H1 (cell line): ENCODE measurements around the gene DCUN1D2. TPM values are rescaled to one million over a fixed set of nuclear protein-coding genes. Genes with fewer than 3 reads are reported as not detected.

ENCODE experiments used
- CTCF ChIA-PET: fragments of 300-600 bp; sonication (Branson Sonifier 250); formaldehyde crosslinking; loops from one replicate; lab custom pipeline; 2021; ENCODE audit not compliant: partially characterized antibody; lab: Charles Lee
- POLR2A ChIA-PET: fragments of 300-600 bp; sonication (Branson Sonifier 250); formaldehyde crosslinking; loops from one replicate; lab custom pipeline; 2021; ENCODE audit warnings: inconsistent platforms; ENCODE audit not compliant: partially characterized antibody; lab: Charles Lee
- DNase-seq, 2 experiments: peaks; one replicate each; pipeline versions ENCODE4 v3.0.0 to v3.0.0-alpha.2; 2010 to 2022; ENCODE audit warnings: low spot score in 2 of 2, low read depth in 1 of 2, mixed read lengths in 1 of 2
- FAIRE-seq: peaks from 2 replicates; lab custom pipeline; 2011; peaks lifted over from hg19 to GRCh38; lab: Jason Lieb, UNC
- H2AFZ ChIP-seq: 2 replicates; pipeline ENCODE4 v1.8.1; 2012; ENCODE audit warnings: low read length, inconsistent platforms
- H2AK5ac ChIP-seq: 2 replicates; pipeline ENCODE4 v1.6.1; 2013; ENCODE audit warnings: low read depth, low read length
- H2BK120ac ChIP-seq: replicated peaks from 2 replicates; pipeline ENCODE3; 2013; ENCODE audit warnings: low read depth, low read length, inconsistent platforms
- H2BK12ac ChIP-seq: 2 replicates; pipeline ENCODE4 v1.6.1; 2013; ENCODE audit warnings: low read depth, low read length
- H2BK15ac ChIP-seq: 2 replicates; pipeline ENCODE4 v1.6.1; 2013; ENCODE audit warnings: low read length
- H2BK20ac ChIP-seq: 2 replicates; pipeline ENCODE4 v1.6.1; 2013; ENCODE audit warnings: low read length
- H2BK5ac ChIP-seq: 2 replicates; pipeline ENCODE4 v1.6.1; 2013; ENCODE audit warnings: low read depth, low read length
- H3K14ac ChIP-seq: 2 replicates; pipeline ENCODE4 v1.6.1; 2013; ENCODE audit warnings: inconsistent platforms; ENCODE audit not compliant: insufficient read length
- H3K18ac ChIP-seq: 2 replicates; pipeline ENCODE4 v1.6.1; 2013; ENCODE audit warnings: low read length; ENCODE audit errors: extremely low read depth
- H3K23ac ChIP-seq: 2 replicates; pipeline ENCODE4 v1.6.1; 2013; ENCODE audit warnings: inconsistent platforms; ENCODE audit not compliant: insufficient read length
- H3K23me2 ChIP-seq: 2 replicates; pipeline ENCODE4 v1.6.1; 2013; ENCODE audit warnings: low read depth, low read length
- H3K27ac ChIP-seq: 2 replicates; pipeline ENCODE4 v1.6.1; 2011; ENCODE audit warnings: low read depth, low read length, inconsistent platforms
- H3K27me3 ChIP-seq, 4 experiments: replicated peaks in 1 of 4; 1 replicate in 1 of 4; 2 replicates in 3 of 4; pipeline versions ENCODE4 v1.6.1 to v1.8.1; 2011 to 2013; ENCODE audit warnings: low read length in 3 of 4, mild to moderate bottlenecking in 3 of 4, inconsistent platforms in 2 of 4, mixed read lengths in 2 of 4, moderate library complexity in 1 of 4; ENCODE audit not compliant: control insufficient read depth in 3 of 4, insufficient read depth in 3 of 4; ENCODE audit errors: extremely low read depth in 1 of 4
- H3K36me3 ChIP-seq, 4 experiments: 2 replicates each; pipeline versions ENCODE4 v1.6.1 to v1.8.1; 2011 to 2013; ENCODE audit warnings: mild to moderate bottlenecking in 4 of 4, low read length in 3 of 4, moderate library complexity in 2 of 4, control low read depth in 1 of 4, inconsistent platforms in 1 of 4; ENCODE audit not compliant: insufficient read depth in 4 of 4, control insufficient read depth in 2 of 4
- H3K4ac ChIP-seq: replicated peaks from 2 replicates; pipeline ENCODE3; 2013; ENCODE audit warnings: low read length, low read depth, mixed read lengths, inconsistent platforms; ENCODE audit not compliant: insufficient read length
- H3K4me1 ChIP-seq, 4 experiments: replicated peaks in 1 of 4; 1 replicate in 1 of 4; 2 replicates in 3 of 4; pipeline versions ENCODE4 v1.6.1 to v1.8.1; 2011 to 2013; ENCODE audit warnings: low read length in 3 of 4, inconsistent platforms in 2 of 4, mixed read lengths in 1 of 4; ENCODE audit not compliant: insufficient read depth in 4 of 4, control insufficient read depth in 3 of 4
- H3K4me2 ChIP-seq, 2 experiments: 2 replicates each; pipeline versions ENCODE4 v1.6.1 to v1.8.1; 2011 to 2013; ENCODE audit warnings: low read depth in 2 of 2, low read length in 2 of 2, control low read depth in 1 of 2, inconsistent platforms in 1 of 2, mild to moderate bottlenecking in 1 of 2; ENCODE audit not compliant: insufficient read depth in 1 of 2
- H3K4me3 ChIP-seq, 4 experiments: fragments of 200-600, 300-600 bp in 1 of 4; sonication (generic), shearing (Covaris generic), sonication (Bioruptor Twin) in 1 of 4; 2 replicates each; pipeline versions ENCODE4 v1.5.1 to v1.8.1; 2011 to 2016; ENCODE audit warnings: low read length in 4 of 4, low read depth in 3 of 4, control low read depth in 2 of 4, inconsistent platforms in 2 of 4, mild to moderate bottlenecking in 2 of 4, mixed read lengths in 1 of 4, moderate library complexity in 1 of 4; ENCODE audit not compliant: insufficient read depth in 2 of 4; ENCODE audit errors: extremely low read depth in 1 of 4
- H3K56ac ChIP-seq: replicated peaks from 2 replicates; pipeline ENCODE3; 2013; ENCODE audit warnings: low read depth, mild to moderate bottlenecking, mixed read lengths, low read length, inconsistent platforms; ENCODE audit not compliant: insufficient read length
- H3K79me1 ChIP-seq: 2 replicates; pipeline ENCODE4 v1.6.1; 2013; ENCODE audit warnings: low read depth, low read length, control low read depth
- H3K79me2 ChIP-seq, 2 experiments: 2 replicates each; pipeline versions ENCODE4 v1.6.1 to v1.8.1; 2012 to 2013; ENCODE audit warnings: low read length in 2 of 2, mild to moderate bottlenecking in 2 of 2, inconsistent platforms in 1 of 2; ENCODE audit not compliant: insufficient read depth in 2 of 2, control insufficient read depth in 1 of 2
- H3K9ac ChIP-seq, 4 experiments: replicated peaks in 1 of 4; 1 replicate in 1 of 4; 2 replicates in 3 of 4; pipeline versions ENCODE4 v1.6.1 to v1.8.1; 2011 to 2013; ENCODE audit warnings: low read depth in 3 of 4, low read length in 3 of 4, control low read depth in 2 of 4, mild to moderate bottlenecking in 2 of 4, moderate library complexity in 2 of 4, inconsistent platforms in 1 of 4; ENCODE audit errors: extremely low read depth in 1 of 4
- H3K9me3 ChIP-seq, 2 experiments: 2 replicates each; pipeline versions ENCODE4 v1.6.1 to v1.8.1; 2012 to 2013; ENCODE audit warnings: mild to moderate bottlenecking in 2 of 2, moderate library complexity in 2 of 2, control low read depth in 1 of 2, inconsistent platforms in 1 of 2, low read depth in 1 of 2, low read length in 1 of 2, mixed read lengths in 1 of 2; ENCODE audit not compliant: insufficient read depth in 2 of 2
- H4K20me1 ChIP-seq, 2 experiments: replicated peaks in 1 of 2; 2 replicates each; pipeline versions ENCODE3 to v1.8.1; 2011 to 2013; ENCODE audit warnings: inconsistent platforms in 2 of 2, low read length in 2 of 2, mild to moderate bottlenecking in 1 of 2; ENCODE audit not compliant: insufficient read depth in 2 of 2, control insufficient read depth in 1 of 2
- H4K5ac ChIP-seq: 2 replicates; pipeline ENCODE4 v1.6.1; 2013; ENCODE audit warnings: low read length, low read depth, mixed read lengths, inconsistent platforms; ENCODE audit not compliant: insufficient read length
- H4K8ac ChIP-seq: 2 replicates; pipeline ENCODE4 v1.8.0; 2013; ENCODE audit warnings: mild to moderate bottlenecking, moderate library complexity, low read length, inconsistent platforms; ENCODE audit not compliant: insufficient read depth; ENCODE audit errors: extremely low read depth
- H4K91ac ChIP-seq: replicated peaks from 2 replicates; pipeline ENCODE3; 2013; ENCODE audit warnings: low read length, mixed read lengths, inconsistent platforms; ENCODE audit not compliant: insufficient read length
- CBX8 ChIP-seq: fragments of 300-800, 300-1000 bp; sonication (generic); IDR thresholded peaks from 2 replicates; pipeline ENCODE4 v1.7.1; 2016; ENCODE audit warnings: low read depth, low read length, borderline replicate concordance
- EZH2 ChIP-seq: fragments of 200-600 bp; sonication (generic); IDR thresholded peaks from 2 replicates; pipeline ENCODE4 v1.7.1; 2012; ENCODE audit warnings: low read depth, mild to moderate bottlenecking, moderate library complexity, low read length, inconsistent platforms; ENCODE audit not compliant: severe bottlenecking
- HDAC6 ChIP-seq: IDR thresholded peaks from one replicate; pipeline ENCODE4 v1.7.1; 2012; ENCODE audit warnings: low read depth, mild to moderate bottlenecking, inconsistent platforms, low read length, moderate library complexity
- SIN3A ChIP-seq, 2 experiments: IDR thresholded peaks in 1 of 2; conservative IDR thresholded peaks in 1 of 2; 2 replicates each; pipeline ENCODE4 v1.6.1; 2011 to 2012; ENCODE audit warnings: low read length in 2 of 2, improper control_type of control experiment in 1 of 2, low read depth in 1 of 2, mild to moderate bottlenecking in 1 of 2
- SRF ChIP-seq: IDR thresholded peaks from 2 replicates; pipeline ENCODE4 v1.6.1; 2011; ENCODE audit warnings: mild to moderate bottlenecking, low read depth, low read length, moderate library complexity
- WGBS, 2 experiments: shearing (Covaris generic) in 1 of 2; methylation state at CpG; one replicate each; pipeline versions ENCODE4 v1.1.6 to v1.1.7; 2013 to 2015; ENCODE audit warnings: low lambda C conversion rate in 2 of 2, mixed read lengths in 2 of 2, inconsistent platforms in 1 of 2, low coverage in 1 of 2, missing lambda C conversion rate in 1 of 2; ENCODE audit not compliant: insufficient replicate concordance in 2 of 2, insufficient coverage in 1 of 2, insufficient read length in 1 of 2; ENCODE audit errors: extremely low coverage in 1 of 2, missing lambda C conversion rate in 1 of 2; 5-methylcytosine and 5-hydroxymethylcytosine counted together
- polyA plus RNA-seq, 7 experiments: library from polyadenylated mRNA; depleted of rRNA in 3 of 7; stranded (reverse) in 5 of 7; unstranded in 2 of 7; fragments of >200 nt in 5 of 7; fragments of 200-250 nt in 2 of 7; gene quantifications; 1 replicate in 5 of 7; 2 replicates in 1 of 7; 4 replicates in 1 of 7; pipeline versions ENCODE4 v1.2.1 to v1.2.3, GENCODE V29; 2011 to 2013; ENCODE audit warnings: missing spikeins in 2 of 7, mixed read lengths in 2 of 7
- total RNA-seq: library from RNA; stranded (reverse); fragmentation: NEBNext Ultra II Directional; extraction: Animal tissue kit (Norgen Biotek cat#: 25700); gene quantifications from 2 replicates; pipeline ENCODE4 v1.2.1, GENCODE V29; 2021

DCUN1D2 gene
- total and polyA plus RNA-seq, 2 of the 8 experiments (the other 6 are each of a cell fraction or from before 2014, with no cell fraction given) = 19.5 to 35.3 TPM

DNA sequence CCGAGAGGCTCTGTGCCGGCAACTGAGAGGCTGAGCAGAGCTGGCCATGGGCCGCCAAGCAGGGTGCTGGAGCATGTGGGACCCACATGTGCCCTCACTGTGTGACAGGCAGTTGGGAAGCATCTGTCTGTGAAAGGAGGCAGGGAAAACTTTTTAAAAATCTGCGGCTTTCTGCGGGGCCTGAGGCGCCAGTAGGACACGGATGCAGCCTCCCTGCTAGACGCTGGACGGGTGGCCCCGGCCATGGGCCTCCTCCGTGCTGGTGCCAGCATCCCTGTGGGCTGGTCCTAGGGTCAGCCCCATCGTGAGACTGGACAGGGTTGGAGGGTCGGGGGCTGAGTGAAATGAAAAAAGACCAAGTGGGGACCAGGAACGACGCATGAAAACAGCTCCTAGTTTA lies 20.9 kb upstream of the DCUN1D2 start:
- 91% methylated on average over 15 of the region's 15 CpGs; no CpG with 5 or more reads in 1 of the 2 experiments for WGBS, 2 experiments
- no peak overlapping the region for H3K23ac ChIP-seq
- no peak for TF ChIP-seq HDAC6
- TF ChIP-seq EZH2 = no peak
- TF ChIP-seq CBX8 = no peak
- TF ChIP-seq SIN3A (conservative IDR thresholded peaks at IDR 0.05 in 1 of 2, IDR thresholded peaks at IDR 0.05 in 1 of 2; ENCODE audit: low read depth in 1 of 2, low read length in 2 of 2) = no peak
- no peak for TF ChIP-seq SRF
- TF ChIP-seq, all 59 proteins: peak for 0
- Histone ChIP-seq H3K23me2 (no peaks in the 10 kb centered on the region; the same call in 1 of the 2 replicates), H2BK20ac (no peak overlapping the region), H3K4me1 (no peaks in the 10 kb centered on the region), H3K9me3 (no peaks in the 10 kb centered on the region), H3K27me3 (no peaks in the 10 kb centered on the region), H4K91ac (no peak overlapping the region), H3K36me3 (peaks cover 2 to 22% (median 19%) of the 10 kb centered on the region in 4 experiments; a peak in 7 of 8 replicates), H4K8ac (no peak overlapping the region), H3K56ac (no peak overlapping the region), H3K14ac (no peak overlapping the region), H4K20me1 (peaks cover 0 to 13% of the 10 kb centered on the region in 2 experiments), H2BK15ac (no peak overlapping the region), H2AK5ac (no peak overlapping the region), H2BK5ac (no peak overlapping the region), H3K4me2 (no peak overlapping the region), H3K27ac (no peak overlapping the region), H3K4me3 (no peak overlapping the region), H4K5ac (no peak overlapping the region), H3K9ac (no peak overlapping the region), H2BK120ac (no peak overlapping the region), H2BK12ac (no peak overlapping the region), H3K79me2 (no peaks in the 10 kb centered on the region; a peak in 1 of 4 replicates), H3K18ac (no peak overlapping the region), H3K4ac (no peak overlapping the region), H2AFZ (no peak overlapping the region), H3K79me1 (peaks cover 2% of the 10 kb centered on the region; the same call in 1 of the 2 replicates)
- CTCF ChIA-PET = no interaction called here
- DNase-seq = no peak
- no peak for FAIRE-seq
- POLR2A ChIA-PET = interaction anchor here (0.8 to 1.2 kb wide), 2 partner anchors 10 to 38 kb away, joined by 3 read pairs; no protein-coding TSS in a partner anchor
